CD4-positive, alpha-beta T cell treated with Interleukin-2 at 100 ng/mL for 4 hours (primary cell): ENCODE results near the gene COL8A2.

Experiments used
- DNase-seq: peaks from one replicate; pipeline ENCODE4 v3.0.0-alpha.2; 2020; ENCODE audit warnings: low spot score

The COL8A2 gene

GRCh38 chr1:36137226-36137625 is 12.2 kb upstream of the COL8A2 start:
- DNase-seq = no peak

GRCh38 chr1:36136535-36136934 is 11.5 kb upstream of the COL8A2 start:
- no peak for DNase-seq

- no peak for DNase-seq
Observed at GRCh38 chr1:36135796-36136195, 10.8 kb upstream of the COL8A2 start.

- DNase-seq = no peak
Observed at GRCh38 chr1:36135330-36135667, 10.3 kb upstream of the COL8A2 start.

- peak; percentile 22 for DNase-seq
Observed at GRCh38 chr1:36134505-36135329, 9.7 kb upstream of the COL8A2 start.

- no peak for DNase-seq
Observed at GRCh38 chr1:36134031-36134430, 9.0 kb upstream of the COL8A2 start.

- DNase-seq = no peak
Observed at GRCh38 chr1:36133484-36133883, 8.5 kb upstream of the COL8A2 start.

- DNase-seq = no peak
Observed at GRCh38 chr1:36132029-36132428, 7.0 kb upstream of the COL8A2 start.

- no peak for DNase-seq
Observed at GRCh38 chr1:36128905-36129206, 3.8 kb upstream of the COL8A2 start.

- DNase-seq = no peak
Observed at GRCh38 chr1:36128126-36128904, 3.3 kb upstream of the COL8A2 start.

- DNase-seq = no peak
Observed at GRCh38 chr1:36126797-36127500, 1.9 kb upstream of the COL8A2 start.

GRCh38 chr1:36126005-36126716 is 1.1 kb upstream of the COL8A2 start:
- no peak for DNase-seq

GRCh38 chr1:36124404-36125128 is 456 bp downstream of the COL8A2 start:
- DNase-seq = no peak

- peak; percentile 17 for DNase-seq
Observed at GRCh38 chr1:36123356-36123755, 1.7 kb downstream of the COL8A2 start.

GRCh38 chr1:36122062-36123030 is 2.7 kb downstream of the COL8A2 start:
- DNase-seq = no peak

GRCh38 chr1:36119456-36119855 is 5.6 kb downstream of the COL8A2 start:
- no peak for DNase-seq

- no peak for DNase-seq
Observed at GRCh38 chr1:36118447-36119204, 6.4 kb downstream of the COL8A2 start.

GRCh38 chr1:36116901-36117300 is 8.1 kb downstream of the COL8A2 start:
- no peak for DNase-seq

GRCh38 chr1:36115931-36116330 is 9.1 kb downstream of the COL8A2 start:
- DNase-seq = no peak

- DNase-seq = no peak
Observed at GRCh38 chr1:36115200-36115669, 9.8 kb downstream of the COL8A2 start.
